DLD1 (cell line): ENCODE data around the gene ISCU.
"Not testable (repeated sequence)": the region's sequence is repeated elsewhere in the genome, so short reads cannot be mapped to it uniquely, and the experiment has no call there.

Source experiments
- in situ Hi-C: cut with HindIII; loops from 2 replicates; pipeline ENCODE4 v1.10.0; 2017; ENCODE audit warnings: low sequenced_read_pairs

Gene ISCU

DNA sequence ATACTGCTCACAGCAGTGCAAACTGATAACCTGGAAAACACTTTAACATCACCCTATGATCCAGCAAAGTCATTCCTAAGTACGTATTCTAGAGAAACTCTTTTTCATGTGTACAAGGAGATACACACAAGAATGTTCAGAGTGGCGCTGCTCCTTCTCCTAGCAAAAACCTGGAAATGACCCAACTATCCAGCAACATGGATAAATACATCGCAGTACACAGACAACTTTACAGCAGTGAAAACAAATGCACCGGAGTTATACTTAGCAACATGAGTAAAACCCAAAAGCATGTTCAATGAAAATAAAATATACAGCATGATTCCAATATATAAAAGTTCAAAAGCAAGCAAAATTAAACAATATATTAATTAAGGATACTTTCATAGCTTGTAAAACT lies 20.1 kb upstream of the ISCU start:
- in situ Hi-C loops = no loop called here

DNA sequence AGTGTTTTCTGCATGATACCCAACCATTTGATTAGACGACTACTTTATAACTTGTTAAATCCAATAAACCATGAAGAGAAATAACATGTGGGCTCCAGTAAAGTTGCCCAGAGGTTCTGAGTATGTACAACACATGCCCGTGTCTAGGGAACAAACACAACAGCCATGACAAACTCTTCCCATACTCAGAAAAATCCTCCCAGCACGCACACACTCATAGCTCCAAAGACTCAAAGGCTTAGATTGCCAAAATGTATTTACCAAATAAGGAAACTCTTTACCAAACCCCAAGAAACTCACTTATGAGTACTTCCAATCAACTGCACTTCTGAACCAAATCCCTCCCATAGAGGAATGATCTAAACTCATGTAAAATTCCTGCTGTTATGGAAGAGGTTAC lies 18.7 kb upstream of the ISCU start:
- in situ Hi-C loops = no loop called here

DNA sequence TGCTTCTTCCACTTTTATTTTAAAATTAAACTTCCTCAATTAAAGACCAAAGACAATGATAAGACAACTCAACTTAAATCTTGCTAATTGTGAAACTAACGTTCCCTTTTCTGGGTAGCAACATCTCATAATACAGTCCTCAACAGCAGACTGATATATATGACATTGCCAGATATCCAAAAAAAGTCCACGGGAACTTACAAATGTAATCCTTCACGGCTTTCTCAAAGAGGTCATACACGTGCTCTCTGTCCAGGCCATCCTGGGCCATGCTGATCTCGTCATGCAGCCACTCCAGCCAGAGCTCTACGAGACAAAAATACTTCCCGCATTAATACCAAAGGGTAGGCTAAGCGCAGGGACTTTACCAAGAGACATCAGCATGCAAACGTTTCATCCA lies 14.7 kb upstream of the ISCU start:
- in situ Hi-C loops = no loop called here

DNA sequence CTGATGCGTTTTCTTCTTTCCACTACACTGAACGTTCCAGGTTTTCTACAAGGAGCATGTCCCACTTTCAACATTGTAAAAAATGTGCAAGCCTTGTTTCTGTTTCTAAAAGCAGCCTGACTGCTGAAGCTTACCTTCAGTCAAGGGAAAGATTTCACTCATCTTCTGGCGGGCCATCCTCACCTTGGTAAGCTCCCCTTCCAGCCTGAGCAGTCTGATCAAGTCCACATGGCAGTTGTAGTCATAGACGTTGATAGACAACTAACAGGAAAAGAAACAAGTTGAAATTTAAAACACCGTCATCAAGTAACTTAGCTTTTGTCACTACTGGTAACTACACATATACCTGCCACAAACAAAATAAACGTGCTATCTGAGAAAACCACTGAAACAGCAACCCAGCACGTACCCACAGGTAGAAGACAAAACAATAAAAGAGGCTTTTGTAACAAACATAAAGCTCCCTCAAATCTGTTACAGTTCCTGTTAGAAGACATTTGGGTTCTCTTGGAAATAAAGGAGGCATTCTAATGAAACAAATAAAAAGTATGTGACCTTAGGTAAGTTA lies 13.4 kb upstream of the ISCU start:
- in situ Hi-C loops = no loop called here

DNA sequence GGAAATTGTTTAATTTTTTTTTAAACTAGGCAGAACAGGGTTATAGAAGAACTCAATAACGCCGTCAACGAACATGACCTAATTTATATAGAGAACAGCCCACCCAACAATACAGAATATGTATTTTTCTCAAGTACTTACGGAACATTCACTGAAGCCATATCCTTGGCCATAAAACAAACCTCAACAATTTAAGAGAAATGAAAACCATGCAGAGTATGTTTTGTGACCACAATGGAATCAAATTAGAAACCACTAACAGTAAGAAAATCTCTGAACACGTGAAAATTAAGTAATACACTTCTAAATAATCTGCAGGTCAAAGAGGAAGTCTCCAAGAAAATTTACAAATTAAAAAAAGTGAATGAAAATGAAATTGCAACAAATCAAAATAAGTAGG lies 10.9 kb upstream of the ISCU start:
- in situ Hi-C loops = no loop called here

DNA sequence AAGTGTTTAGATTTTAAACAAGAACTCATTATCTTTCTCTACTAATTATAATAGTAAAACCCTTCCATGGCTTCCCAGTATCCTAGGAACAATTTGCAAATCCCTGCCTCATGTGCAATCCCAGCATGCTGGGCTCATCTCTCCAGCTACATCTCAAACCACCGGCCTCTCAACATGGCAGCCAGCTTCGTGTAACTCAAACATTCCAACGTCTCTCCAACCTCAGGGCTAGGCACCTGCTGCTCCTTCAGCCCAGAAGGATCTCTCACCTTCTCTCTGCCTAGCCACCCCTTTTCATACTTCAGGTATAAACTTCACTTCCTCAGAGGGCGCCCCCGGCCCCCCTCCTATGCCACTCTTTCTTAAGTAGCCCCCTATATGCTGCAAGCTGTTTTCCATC lies 8.6 kb upstream of the ISCU start:
- in situ Hi-C loops = no loop called here

DNA sequence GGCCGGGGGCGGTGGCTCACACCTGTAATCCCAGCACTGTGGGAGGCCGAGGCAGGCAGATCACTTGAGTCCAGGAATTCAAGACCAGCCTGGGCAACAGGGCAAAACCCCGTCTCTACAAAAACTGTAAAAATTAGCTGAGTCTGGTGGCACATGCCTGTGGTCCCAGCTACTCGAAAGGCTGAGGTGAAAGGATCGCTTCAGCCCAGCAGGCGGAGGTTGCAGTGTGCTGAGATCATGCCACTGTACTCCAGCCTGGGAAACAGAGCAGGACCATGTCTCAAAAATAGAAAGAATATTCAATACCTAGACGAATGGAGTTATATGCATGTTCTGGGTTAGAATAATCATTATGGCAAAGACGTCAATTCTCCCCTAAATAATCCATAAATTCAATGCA lies 7.0 kb upstream of the ISCU start:
- in situ Hi-C loops = not testable (repeated sequence)

DNA sequence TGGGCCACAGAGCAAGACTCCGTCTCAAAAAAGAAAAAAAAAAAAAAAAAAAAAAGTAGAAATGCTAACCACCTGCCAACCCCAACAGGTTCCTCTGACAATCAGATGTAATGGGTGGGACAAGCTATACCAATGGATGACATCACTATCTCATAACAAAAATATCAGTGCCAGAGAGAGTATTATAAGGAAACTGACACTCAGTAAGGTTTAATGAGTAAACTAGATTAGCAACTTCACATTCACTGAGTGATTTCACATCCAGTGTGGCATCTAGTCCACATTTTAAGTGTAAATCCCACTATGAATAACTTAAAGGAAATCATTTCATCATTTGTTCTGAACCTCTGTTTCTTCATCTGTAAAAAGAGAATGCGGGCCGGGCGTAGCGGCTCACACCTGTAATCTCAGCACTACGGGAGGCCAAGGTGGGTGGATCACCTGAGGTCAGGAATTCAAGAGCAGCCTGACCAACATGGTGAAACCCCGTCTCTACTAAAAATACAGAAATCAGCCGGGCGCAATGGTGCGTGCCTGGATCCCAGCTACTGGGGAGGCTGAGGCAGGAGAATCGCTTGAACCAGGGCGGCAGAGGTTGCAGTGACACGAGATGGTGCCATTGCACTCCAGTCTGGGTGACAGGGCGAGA lies 3.3 kb upstream of the ISCU start:
- in situ Hi-C loops = no loop called here

DNA sequence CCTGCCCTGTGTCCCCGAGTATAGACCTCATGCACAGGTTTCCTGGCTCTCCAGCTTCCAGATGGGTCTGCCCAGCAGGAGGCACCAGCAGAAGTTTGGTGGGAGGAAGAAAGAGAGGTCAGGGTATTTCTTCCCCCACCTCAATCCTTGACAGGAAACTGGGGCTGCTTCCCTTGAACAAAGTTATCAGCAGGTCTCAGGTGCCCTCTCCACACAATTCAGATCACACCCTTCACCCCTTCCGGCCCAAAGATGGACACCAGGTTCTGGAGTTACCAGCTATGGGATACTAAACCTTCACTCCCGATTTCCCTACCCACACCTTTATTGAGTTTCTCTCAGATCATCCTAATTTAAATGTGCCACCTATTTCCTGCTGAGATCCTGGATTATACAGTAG lies 2.6 kb upstream of the ISCU start:
- in situ Hi-C loops = no loop called here

DNA sequence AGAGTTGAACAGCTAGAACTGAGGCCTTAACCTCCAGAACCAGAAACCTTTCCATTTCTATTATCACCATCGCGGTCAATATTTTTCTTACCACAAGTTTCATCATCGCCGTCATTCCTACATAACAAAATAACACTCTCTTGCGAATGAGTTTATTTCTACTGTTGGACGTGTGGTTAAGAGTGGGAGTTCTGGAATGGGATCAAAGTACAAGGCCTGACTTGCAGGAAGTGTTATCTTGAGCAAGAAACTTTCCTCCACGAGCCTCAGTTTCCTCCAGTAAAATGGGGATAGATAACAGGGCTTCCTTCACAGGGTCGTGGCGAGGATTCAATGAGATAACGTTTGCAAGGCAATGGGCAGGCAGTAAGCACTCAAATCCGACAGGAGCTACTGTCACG lies 2.1 kb upstream of the ISCU start:
- in situ Hi-C loops = no loop called here

DNA sequence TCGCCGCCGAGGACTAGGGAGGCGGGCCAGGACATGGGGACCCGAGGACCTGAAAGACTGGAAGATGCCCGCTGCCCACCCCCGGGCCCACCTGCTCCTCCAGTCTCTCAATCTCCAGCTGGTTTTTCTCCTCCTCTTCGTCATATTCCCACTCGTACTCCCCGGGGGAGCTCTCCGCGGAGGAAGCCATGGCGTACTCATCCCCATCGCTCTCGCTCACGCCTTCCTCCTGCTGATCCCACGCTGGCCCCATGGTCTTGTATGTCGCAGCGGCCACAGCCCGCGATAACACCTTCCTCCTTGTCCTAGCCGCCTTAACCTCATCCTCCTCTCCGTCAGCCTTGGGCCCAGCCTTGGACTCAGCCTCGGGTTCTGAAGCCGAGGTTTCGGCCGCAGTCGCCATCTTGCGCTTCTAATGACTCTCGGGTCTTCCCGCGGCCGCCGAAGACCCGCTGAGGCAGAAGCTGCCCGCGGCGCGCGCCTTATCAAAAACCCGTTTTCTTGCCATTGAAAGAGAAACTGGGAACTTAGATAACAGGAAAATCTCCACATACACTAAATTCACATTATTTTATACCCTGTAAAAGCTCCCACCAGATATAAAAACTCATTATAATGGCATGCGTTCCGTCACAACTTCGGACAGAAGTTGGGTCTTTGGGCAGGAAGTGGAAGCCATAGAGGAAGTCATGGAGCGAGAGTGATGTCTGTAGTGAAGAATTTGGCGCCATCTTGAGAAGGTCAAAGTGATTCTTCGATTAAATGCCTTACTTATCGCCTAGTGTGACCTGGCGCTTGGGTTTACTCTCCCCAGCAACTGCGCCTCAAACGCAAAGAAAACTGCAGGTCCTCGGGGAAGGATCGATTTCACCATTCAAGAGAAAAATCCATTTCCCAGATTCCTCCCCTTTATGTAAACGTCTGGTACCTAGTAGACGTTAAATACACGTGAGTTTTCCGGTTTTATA lies 1.4 kb upstream of the ISCU start, which contains the start of gene SART3:
Gene SART3 (minus strand): TSS at position 422 of the 968 bp plus-strand sequence. CDS start 19 bp downstream, at position 403.
- in situ Hi-C loops = no loop called here

DNA sequence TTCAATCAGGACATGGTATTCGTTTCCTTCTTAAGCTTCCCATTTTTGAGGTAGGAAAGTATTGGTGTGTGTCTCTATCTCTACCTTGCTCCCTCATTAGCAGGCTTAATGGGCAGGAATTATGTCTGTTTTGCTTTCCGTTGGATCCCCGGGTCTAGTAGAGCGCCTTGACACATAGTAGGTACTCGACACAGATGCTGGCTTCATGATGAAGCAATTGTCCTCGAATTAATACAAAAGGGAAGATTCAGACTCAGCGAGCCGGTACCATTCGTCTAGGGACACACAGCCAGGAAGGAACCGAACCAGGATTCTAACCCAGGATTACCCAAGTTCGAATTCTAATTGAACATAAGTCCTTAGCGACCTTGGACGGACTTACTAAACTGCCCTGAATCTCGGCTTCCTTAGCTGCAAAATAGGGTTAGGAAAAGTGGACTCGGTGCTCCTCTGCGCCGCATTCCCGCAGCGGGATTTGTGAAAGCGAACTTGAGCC lies 496 bp upstream of the ISCU start:
- in situ Hi-C loops = no loop called here

DNA sequence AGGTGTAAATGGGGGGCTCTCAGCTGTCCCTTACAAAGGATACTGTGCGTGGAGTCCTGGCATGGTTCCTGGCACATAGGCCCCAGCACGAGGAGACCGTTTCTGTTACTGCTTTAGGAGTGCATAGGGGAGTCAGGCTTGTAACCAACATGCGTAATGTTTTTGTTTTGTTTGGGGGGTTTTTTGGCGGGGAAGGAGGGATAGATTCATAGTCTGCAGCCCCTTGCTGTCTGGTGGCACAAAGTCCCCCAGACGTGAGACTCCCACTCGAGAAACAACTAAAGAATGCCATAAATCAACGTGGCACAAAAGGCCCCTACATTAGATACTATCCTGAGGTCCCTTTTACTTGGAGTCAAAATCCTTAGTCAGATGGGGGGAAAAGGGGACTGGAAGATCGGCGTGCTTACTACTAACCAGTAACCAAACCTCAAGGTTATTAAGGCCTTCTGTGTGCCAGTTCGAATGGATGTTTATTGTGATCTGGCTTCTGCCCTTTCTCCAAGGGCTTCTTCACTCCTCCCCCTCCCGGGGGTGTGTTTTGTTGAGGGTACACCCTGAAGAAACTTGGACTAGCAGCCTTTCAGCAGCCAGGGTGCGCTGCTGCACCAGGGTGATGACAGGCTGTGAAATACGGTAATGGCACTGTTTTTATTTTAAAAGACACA lies 874 bp downstream of the ISCU start:
- in situ Hi-C loops = no loop called here

DNA sequence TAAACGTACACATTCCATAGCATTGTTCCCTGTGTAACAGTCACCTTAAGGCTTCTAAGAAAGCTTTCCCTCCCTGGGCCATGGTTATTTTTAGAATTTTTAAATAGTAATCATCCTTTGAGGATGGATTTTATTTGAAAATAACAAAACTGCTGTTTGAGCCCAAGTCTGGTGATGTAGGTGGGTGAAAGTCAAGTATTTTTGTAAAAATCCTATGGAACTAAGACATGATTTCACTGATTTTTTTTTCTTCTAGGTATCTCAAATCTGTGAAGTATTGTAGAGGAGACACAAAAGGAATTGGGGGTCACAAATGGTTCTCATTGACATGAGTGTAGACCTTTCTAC lies 1.4 kb downstream of the ISCU start:
- in situ Hi-C loops = no loop called here

DNA sequence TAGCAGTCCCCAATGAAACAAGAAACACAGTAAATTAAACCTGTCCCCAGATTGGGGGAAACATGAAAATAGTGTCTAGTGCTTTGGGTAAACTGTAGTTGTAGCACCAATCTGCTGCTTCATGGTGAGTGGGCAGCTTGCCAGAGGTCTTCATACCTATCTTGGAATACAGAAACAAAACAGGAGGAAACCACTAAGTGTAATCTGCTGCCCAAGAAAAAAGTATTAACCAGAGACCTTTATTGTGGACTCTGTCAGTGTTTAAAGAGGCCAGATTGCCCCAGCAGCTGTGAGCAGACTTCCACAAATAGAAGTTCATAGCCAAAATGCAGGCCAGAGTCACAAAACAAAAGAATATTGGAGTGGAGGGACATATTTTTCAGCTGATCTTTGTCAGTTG lies 2.3 kb downstream of the ISCU start:
- in situ Hi-C loops = no loop called here

DNA sequence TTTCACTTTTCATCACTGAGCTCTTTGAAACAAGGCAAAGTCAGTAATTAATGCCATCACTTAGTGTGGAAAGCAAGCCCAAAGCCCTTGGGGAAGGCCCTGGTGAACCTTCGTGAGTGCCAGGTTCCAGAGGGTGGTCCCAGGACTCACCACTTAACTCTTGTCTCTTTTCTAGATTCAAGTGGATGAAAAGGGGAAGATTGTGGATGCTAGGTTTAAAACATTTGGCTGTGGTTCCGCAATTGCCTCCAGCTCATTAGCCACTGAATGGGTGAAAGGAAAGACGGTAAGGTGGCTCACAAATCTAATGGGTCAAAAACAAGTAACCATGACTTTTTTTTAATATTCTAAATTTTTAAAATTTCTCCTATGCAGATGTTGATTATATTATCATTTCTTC lies 2.8 kb downstream of the ISCU start:
- in situ Hi-C loops = no loop called here

DNA sequence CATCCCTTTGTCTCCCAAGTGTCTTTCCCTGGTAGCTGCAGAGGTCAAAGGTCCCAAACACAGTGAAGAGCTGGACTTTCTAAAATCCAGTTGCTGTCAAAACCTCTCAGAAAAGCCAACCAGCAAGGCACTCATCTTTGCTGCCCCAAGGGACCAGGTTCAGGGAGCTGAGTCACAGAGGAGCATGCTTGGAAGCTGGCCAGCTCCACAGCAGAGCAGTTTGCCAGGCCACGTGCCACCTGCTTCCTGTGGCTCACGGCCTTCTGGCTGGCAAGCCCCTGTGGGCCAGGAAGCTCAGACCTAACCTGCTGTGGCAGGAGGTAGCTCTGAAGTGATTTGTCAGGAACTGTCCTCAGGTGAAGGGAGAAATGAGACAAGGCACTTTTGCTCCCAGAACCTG lies 3.6 kb downstream of the ISCU start:
- in situ Hi-C loops = no loop called here

DNA sequence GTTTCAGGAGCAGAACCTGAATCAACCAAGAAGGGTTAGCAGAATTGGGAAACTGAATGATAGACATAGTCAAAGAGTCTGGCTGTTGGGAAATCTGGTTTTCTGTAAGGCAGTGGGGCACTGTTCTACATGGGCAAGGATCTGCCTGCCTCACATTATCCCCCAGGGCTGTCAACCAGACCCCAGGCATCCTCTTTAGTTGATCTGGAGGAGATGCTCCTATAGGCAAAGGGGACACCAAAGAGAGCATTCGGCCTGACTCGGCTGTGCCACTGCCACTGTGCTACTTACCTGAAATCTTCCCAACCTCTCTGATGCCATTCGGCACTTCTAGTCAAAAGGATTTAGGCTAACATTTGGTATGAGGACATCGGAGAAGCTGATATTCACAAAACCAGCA lies 4.1 kb downstream of the ISCU start:
- in situ Hi-C loops = no loop called here

DNA sequence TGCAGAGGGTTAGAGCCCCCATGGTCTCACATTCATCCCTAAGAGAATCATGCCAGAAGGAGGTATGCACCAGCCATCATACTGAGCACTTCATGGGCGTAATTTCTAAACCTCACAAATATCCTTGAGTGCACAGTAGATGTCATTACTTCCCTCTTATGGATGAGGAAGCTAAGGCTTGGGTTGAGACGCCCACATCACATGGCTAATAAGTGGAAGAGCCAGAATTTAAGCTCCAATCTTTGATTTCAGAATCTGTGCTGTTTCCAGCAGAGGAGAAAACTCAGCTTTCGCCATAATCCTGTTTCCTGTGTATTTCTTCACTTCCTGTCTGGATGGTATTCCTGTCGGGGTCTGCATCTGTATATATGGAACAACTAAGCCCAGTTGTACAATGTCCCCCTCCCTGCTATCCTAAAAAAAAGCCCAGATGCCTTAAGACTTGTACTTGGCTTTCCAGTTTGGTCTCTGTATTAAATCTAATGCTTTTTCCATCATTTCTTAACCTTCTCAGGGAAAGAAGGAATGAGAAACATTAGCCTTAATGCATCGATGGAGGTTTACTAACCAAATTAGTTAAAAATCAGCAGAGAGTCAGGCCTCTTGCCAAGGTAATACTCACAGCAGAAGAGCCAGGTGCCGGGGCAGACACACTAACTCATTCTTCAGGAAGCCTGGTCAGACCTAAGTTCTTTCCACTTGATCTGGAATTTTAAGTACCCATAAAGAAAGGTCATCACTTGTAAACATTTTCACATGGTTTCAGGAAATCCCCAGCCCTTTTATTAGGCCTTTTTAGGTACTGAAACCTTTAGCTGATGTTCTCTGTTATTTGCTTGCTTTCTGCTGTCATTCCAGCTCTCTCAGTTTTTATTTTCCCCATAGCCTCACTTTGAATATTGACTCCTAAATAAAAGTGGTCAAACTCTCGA lies 5.3 kb downstream of the ISCU start:
- in situ Hi-C loops = no loop called here
